ENCODE data around the gene C12orf76.

DNA sequence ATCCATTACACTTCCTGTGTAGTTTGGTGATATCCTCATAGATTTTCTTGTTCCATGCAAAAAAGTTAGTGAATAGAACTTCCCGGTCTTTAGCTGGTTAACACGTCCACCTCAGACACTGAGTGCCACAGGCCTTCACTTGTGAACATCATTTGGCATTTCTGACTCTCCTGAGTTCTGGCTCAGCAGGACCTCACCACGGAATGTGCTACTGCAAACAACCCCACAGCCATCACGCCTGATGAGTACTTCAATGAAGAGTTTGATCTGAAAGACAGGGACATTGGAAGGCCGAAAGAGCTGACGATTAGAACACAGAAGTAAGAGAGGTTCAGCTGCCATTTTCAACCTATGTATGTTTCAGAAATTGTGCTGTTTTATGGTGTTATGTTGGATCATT lies 20.0 kb downstream of the C12orf76 start:
- TF ChIP-seq, protein P1, sequence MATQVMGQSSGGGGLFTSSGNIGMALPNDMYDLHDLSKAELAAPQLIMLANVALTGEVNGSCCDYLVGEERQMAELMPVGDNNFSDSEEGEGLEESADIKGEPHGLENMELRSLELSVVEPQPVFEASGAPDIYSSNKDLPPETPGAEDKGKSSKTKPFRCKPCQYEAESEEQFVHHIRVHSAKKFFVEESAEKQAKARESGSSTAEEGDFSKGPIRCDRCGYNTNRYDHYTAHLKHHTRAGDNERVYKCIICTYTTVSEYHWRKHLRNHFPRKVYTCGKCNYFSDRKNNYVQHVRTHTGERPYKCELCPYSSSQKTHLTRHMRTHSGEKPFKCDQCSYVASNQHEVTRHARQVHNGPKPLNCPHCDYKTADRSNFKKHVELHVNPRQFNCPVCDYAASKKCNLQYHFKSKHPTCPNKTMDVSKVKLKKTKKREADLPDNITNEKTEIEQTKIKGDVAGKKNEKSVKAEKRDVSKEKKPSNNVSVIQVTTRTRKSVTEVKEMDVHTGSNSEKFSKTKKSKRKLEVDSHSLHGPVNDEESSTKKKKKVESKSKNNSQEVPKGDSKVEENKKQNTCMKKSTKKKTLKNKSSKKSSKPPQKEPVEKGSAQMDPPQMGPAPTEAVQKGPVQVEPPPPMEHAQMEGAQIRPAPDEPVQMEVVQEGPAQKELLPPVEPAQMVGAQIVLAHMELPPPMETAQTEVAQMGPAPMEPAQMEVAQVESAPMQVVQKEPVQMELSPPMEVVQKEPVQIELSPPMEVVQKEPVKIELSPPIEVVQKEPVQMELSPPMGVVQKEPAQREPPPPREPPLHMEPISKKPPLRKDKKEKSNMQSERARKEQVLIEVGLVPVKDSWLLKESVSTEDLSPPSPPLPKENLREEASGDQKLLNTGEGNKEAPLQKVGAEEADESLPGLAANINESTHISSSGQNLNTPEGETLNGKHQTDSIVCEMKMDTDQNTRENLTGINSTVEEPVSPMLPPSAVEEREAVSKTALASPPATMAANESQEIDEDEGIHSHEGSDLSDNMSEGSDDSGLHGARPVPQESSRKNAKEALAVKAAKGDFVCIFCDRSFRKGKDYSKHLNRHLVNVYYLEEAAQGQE (tag by site-specific recombination; IDR thresholded peaks at IDR 0.05) = no peak
- TF ChIP-seq ZNF2 (tag by site-specific recombination; IDR thresholded peaks at IDR 0.05) = no peak
- no peak for TF ChIP-seq CTCF (tag by site-specific recombination; IDR thresholded peaks at IDR 0.05)
